ENCODE results near the gene HNRNPU. TPM values are rescaled to one million over a fixed set of nuclear protein-coding genes. Genes with fewer than 3 reads are reported as not detected.
A peak's percentile ranks its signal among the peaks of the same experiment; 100 is the strongest.

The HNRNPU gene
- total RNA-seq (2013) = 219 TPM
- polyA plus RNA-seq = 100 to 1,000 TPM in 2 of 3 donors, 10 to 100 TPM in 1; 71.5 to 197 (median 143) TPM
- polyA minus RNA-seq = 110 and 173 TPM in 2 replicates
- 332 to 978 (median 773) reads per million in 11 experiments for total RNA-seq

- H3K36me3 ChIP-seq (replicated peaks in 1 of 2; ENCODE audit: control insufficient read depth in 1 of 2, insufficient read depth in 2 of 2, low read length in 2 of 2) = peaks cover 16 to 23% of the 10 kb centered on the region in 2 donors
- H3K4me2 ChIP-seq (replicated peaks; ENCODE audit: extremely low read depth, low read length, poor library complexity, severe bottlenecking) = peak within 1 kb of the TSS; percentile 83
- Mint-ChIP-seq H3K4me1 (peaks cover 36% of the 10 kb centered on the region), H3K27me3 (ENCODE audit: low read depth in 3 of 3) (peaks cover 0 to 1% (median 0%) of the 10 kb centered on the region in 3 donors), H3K9me3 (peaks cover 0 to 4% (median 0%) of the 10 kb centered on the region in 7 donors), H3K4me3 (peak within 1 kb of the TSS; percentile 93 to 95), H3K36me3 (peaks cover 25 to 30% of the 10 kb centered on the region in 2 donors), H3K27ac (peak within 1 kb of the TSS; percentile 97 to 99 (median 98))
- intact Hi-C loops (cut with micrococcal nuclease) = loop anchor here (1.0 to 10.0 kb wide), 7 partner anchors 29 to 210 kb away; partner anchors contain the start of genes COX20 (in 1 of the 2) and DESI2 (in 1 of the 2)
- no peaks in the 10 kb centered on the region for H3K27me3 ChIP-seq (ENCODE audit: control insufficient read depth in 2 of 2, insufficient read depth in 2 of 2, low read length in 2 of 2)
- TF ChIP-seq, protein P1, sequence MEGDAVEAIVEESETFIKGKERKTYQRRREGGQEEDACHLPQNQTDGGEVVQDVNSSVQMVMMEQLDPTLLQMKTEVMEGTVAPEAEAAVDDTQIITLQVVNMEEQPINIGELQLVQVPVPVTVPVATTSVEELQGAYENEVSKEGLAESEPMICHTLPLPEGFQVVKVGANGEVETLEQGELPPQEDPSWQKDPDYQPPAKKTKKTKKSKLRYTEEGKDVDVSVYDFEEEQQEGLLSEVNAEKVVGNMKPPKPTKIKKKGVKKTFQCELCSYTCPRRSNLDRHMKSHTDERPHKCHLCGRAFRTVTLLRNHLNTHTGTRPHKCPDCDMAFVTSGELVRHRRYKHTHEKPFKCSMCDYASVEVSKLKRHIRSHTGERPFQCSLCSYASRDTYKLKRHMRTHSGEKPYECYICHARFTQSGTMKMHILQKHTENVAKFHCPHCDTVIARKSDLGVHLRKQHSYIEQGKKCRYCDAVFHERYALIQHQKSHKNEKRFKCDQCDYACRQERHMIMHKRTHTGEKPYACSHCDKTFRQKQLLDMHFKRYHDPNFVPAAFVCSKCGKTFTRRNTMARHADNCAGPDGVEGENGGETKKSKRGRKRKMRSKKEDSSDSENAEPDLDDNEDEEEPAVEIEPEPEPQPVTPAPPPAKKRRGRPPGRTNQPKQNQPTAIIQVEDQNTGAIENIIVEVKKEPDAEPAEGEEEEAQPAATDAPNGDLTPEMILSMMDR (IDR thresholded peaks at IDR 0.05) = peak; percentile 24
- H4K20me1 ChIP-seq (ENCODE audit: insufficient read depth, low read length) = peaks cover 39% of the 10 kb centered on the region
- H3K79me2 ChIP-seq (ENCODE audit: insufficient read depth, low read length) = peaks cover 62% of the 10 kb centered on the region
- peak within 1 kb of the TSS; percentile 84 for H2AFZ ChIP-seq (ENCODE audit: insufficient read depth, low read depth, low read length, poor library complexity, severe bottlenecking)
- H3K4me1 ChIP-seq (ENCODE audit: control insufficient read depth in 1 of 2, insufficient read depth in 2 of 2, low read length in 2 of 2) = peaks cover 35 to 43% of the 10 kb centered on the region in 2 donors
- H3K27ac ChIP-seq (ENCODE audit: low read depth in 1 of 2, low read length in 2 of 2) = peak within 1 kb of the TSS; percentile 95 to 99
- no peaks in the 10 kb centered on the region for H3K9me3 ChIP-seq (replicated peaks in 1 of 2; ENCODE audit: control insufficient read depth in 1 of 2, insufficient read depth in 1 of 2, low read length in 2 of 2)
- under 1% methylated on average over 61 of the region's 71 CpGs for WGBS (ENCODE audit: insufficient coverage)
- H3K9ac ChIP-seq (ENCODE audit: insufficient read depth, low read length, poor library complexity, severe bottlenecking) = peak within 1 kb of the TSS; percentile 100
- peak; percentile 94 to 98 (median 96) for DNase-seq
- H3K4me3 ChIP-seq (replicated peaks in 1 of 3; ENCODE audit: low read depth in 2 of 3, low read length in 3 of 3) = peak within 1 kb of the TSS; percentile 88 to 99 (median 97)
These were observed at the start of gene HNRNPU for GRCh38 chr1:244864253-244865027. TSS of gene HNRNPU (minus strand) at chr1:244864543. CDS start at chr1:244864307, 236 bp downstream.

DNA sequence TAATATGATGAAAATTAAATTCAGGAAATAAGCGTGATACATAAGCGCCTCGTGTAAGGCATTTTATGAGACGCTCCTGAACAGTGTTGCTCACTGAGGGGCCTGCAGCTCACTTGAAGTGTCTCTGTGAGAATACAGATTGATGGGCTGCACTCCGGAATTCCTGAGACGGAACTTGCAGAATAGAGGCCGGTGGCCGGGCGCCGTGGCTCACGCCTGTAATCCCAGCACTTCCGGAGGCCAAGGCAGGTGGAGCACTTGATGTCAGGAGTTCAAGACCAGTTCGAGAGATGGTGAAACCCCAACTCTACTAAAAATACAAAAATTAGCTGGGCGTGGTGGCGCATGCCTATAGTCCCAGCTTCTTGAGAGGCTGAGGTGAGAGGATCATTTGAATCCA is 49.5 kb upstream of the HNRNPU start:
- no peaks in the 10 kb centered on the region for H3K27me3 ChIP-seq (ENCODE audit: control insufficient read depth in 2 of 2, insufficient read depth in 2 of 2, low read length in 2 of 2)
- H3K27ac Mint-ChIP-seq = no peak overlapping the region
- H3K9me3 Mint-ChIP-seq = peaks cover 0 to 3% (median 0%) of the 10 kb centered on the region in 7 donors
- WGBS (ENCODE audit: insufficient coverage) = 93% methylated on average over 12 of the region's 15 CpGs
- H3K4me1 Mint-ChIP-seq = peaks cover 3% of the 10 kb centered on the region
- H3K4me3 ChIP-seq (replicated peaks in 1 of 3; ENCODE audit: low read depth in 2 of 3, low read length in 3 of 3) = no peak overlapping the region
- no peak for DNase-seq
- H4K20me1 ChIP-seq (ENCODE audit: insufficient read depth, low read length) = no peaks in the 10 kb centered on the region
- intact Hi-C loops (cut with micrococcal nuclease) = no loop called here
- H3K9ac ChIP-seq (ENCODE audit: insufficient read depth, low read length, poor library complexity, severe bottlenecking) = no peak overlapping the region
- H3K4me1 ChIP-seq (ENCODE audit: control insufficient read depth in 1 of 2, insufficient read depth in 2 of 2, low read length in 2 of 2) = peaks cover under 1 to 6% of the 10 kb centered on the region in 2 donors
- H3K4me2 ChIP-seq (replicated peaks; ENCODE audit: extremely low read depth, low read length, poor library complexity, severe bottlenecking) = no peak overlapping the region
- no peaks in the 10 kb centered on the region for H3K79me2 ChIP-seq (ENCODE audit: insufficient read depth, low read length)
- H3K36me3 Mint-ChIP-seq = no peaks in the 10 kb centered on the region
- no peak overlapping the region for H3K27ac ChIP-seq (ENCODE audit: low read depth in 1 of 2, low read length in 2 of 2)
- H2AFZ ChIP-seq (ENCODE audit: insufficient read depth, low read depth, low read length, poor library complexity, severe bottlenecking) = no peak overlapping the region
- no peaks in the 10 kb centered on the region for H3K36me3 ChIP-seq (replicated peaks in 1 of 2; ENCODE audit: control insufficient read depth in 1 of 2, insufficient read depth in 2 of 2, low read length in 2 of 2)
- H3K9me3 ChIP-seq (replicated peaks in 1 of 2; ENCODE audit: control insufficient read depth in 1 of 2, insufficient read depth in 1 of 2, low read length in 2 of 2) = no peaks in the 10 kb centered on the region
- TF ChIP-seq, protein P1 (IDR thresholded peaks at IDR 0.05) = no peak
- peaks cover 0 to 1% (median 0%) of the 10 kb centered on the region in 3 donors for H3K27me3 Mint-ChIP-seq (ENCODE audit: low read depth in 3 of 3)
- H3K4me3 Mint-ChIP-seq = no peak overlapping the region

Measured in CD14-positive monocyte (primary cell).